ENCODE data around the gene DLX2. TPM values are rescaled to one million over a fixed set of nuclear protein-coding genes. Genes with fewer than 3 reads are reported as not detected.

Gene DLX2
- total and polyA plus RNA-seq, 10 of the 15 experiments (the other 5 are each of a cell fraction or from before 2014, with no cell fraction given): 0.03 TPM; not detected in 9

DNA sequence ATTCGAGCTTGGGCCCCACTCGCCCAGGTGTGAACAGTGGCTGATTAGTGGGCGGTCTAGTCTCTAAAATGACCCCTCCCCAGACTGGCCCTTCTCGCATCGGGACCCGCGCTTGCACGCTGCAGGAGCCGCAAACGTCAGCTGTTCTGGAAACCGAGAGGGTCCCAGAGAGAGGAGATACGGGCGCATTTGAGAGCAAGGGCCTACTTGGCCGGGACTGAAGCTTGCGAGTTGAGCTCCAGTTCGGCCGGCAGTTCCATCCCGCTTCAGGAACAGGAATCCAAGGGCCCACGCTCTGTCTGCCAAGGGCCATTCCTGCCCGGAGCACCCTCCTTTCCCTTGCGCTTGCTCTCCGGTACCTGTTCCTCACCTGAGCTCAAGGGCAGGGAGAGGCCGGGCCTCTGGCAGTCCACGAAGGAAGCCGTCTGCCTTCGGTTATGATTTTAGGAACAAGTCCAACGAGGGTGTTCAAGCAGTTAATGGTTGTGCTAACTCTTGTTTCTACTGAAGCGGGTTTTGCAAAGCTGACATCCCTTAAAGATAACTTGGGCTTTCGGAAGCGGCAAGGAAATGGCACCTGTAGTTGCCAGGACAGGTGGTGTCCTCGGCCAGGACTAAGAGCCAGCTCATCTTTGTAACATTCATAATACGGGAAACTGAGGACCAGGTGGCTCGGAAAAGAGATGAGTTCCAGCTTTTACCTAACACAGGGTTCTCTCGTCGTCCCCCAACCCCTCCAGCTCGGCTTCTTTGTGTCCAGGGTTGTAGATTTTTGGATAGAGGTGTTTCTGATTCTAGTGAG, 21.3 kb downstream of the DLX2 start:
- Histone ChIP-seq H4K20me1 (ENCODE audit: control insufficient read depth, insufficient read depth) (peaks cover 7% of the 10 kb centered on the region), H3K9ac (ENCODE audit: control insufficient read depth, insufficient read depth, low read length) (no peak overlapping the region), H3K36me3 (ENCODE audit: control insufficient read depth in 2 of 2, insufficient read depth in 2 of 2, low read length in 1 of 2) (no peaks in the 10 kb centered on the region), H3K4me2 (ENCODE audit: control insufficient read depth, insufficient read depth) (no peak overlapping the region), H3K27ac (ENCODE audit: control insufficient read depth, insufficient read depth) (no peak overlapping the region), H3K4me1 (ENCODE audit: control insufficient read depth, insufficient read depth, low read length) (peaks cover 17% of the 10 kb centered on the region), H3K9me3 (replicated peaks; ENCODE audit: control insufficient read depth, insufficient read depth, low read length) (no peaks in the 10 kb centered on the region; the same call in 2 of the 3 replicates), H3K4me3 (no peak overlapping the region), H3K27me3 (replicated peaks in 1 of 2; ENCODE audit: control insufficient read depth in 2 of 2, insufficient read depth in 2 of 2, low read length in 1 of 2) (peaks cover 26 to 40% of the 10 kb centered on the region in 2 experiments), H3K79me2 (ENCODE audit: control insufficient read depth, insufficient read depth, low read length) (no peaks in the 10 kb centered on the region), H2AFZ (ENCODE audit: control insufficient read depth, low read depth, low read length) (no peak overlapping the region)
- in situ Hi-C loops (cut with MboI): no loop called here
- FAIRE-seq: no peak
- ChIA-PET CTCF (no interaction called here), RAD21 (ENCODE audit: unreplicated experiment) (no interaction called here), SMC1A (ENCODE audit: uncharacterized antibody, unreplicated experiment) (no interaction called here), POLR2A (no interaction called here)
- BruUV-seq (replicated peaks): no TSS peak
- ATAC-seq: no peak
- no peak for DNase-seq (ENCODE audit: low read depth, low spot score)
- intact Hi-C loops (cut with micrococcal nuclease; ENCODE audit: unreplicated experiment): no loop called here
- 45% methylated on average over 36 of the region's 36 CpGs for WGBS (ENCODE audit: insufficient coverage, insufficient replicate concordance, low lambda C conversion rate, missing lambda C conversion rate)
- TF ChIP-seq TARDBP (IDR thresholded peaks at IDR 0.05; ENCODE audit: borderline replicate concordance) (no peak), NFIC (IDR thresholded peaks at IDR 0.05; ENCODE audit: low read depth, low read length) (no peak), CREM (IDR thresholded peaks at IDR 0.05; ENCODE audit: low read depth) (no peak), BHLHE40 (IDR thresholded peaks at IDR 0.05; ENCODE audit: borderline replicate concordance in 1 of 2, low read depth in 2 of 2, low read length in 1 of 2) (no peak), CBFB (IDR thresholded peaks at IDR 0.05; ENCODE audit: low read depth) (no peak), SMAD1 (IDR thresholded peaks at IDR 0.05; ENCODE audit: low read depth, partially characterized antibody) (no peak), RCOR1 (conservative IDR thresholded peaks at IDR 0.05; ENCODE audit: low read depth, low read length) (no peak), NFYB (IDR thresholded peaks at IDR 0.05; ENCODE audit: insufficient read depth, low read depth, low read length) (no peak), ZNF24 (IDR thresholded peaks at IDR 0.05) (no peak), SPI1 (IDR thresholded peaks at IDR 0.05; ENCODE audit: borderline replicate concordance, insufficient read depth, low read depth, low read length) (no peak), TCF7 (IDR thresholded peaks at IDR 0.05; ENCODE audit: borderline replicate concordance) (no peak), HDGF (IDR thresholded peaks at IDR 0.05) (no peak), SREBF2 (IDR thresholded peaks at IDR 0.05; ENCODE audit: low read length) (no peak), ESRRA (IDR thresholded peaks at IDR 0.05; ENCODE audit: low read length) (no peak), NKRF (conservative IDR thresholded peaks at IDR 0.05) (no peak), KDM1A (IDR thresholded peaks at IDR 0.05; ENCODE audit: borderline replicate concordance) (no peak)
- TF ChIP-seq, protein P1, sequence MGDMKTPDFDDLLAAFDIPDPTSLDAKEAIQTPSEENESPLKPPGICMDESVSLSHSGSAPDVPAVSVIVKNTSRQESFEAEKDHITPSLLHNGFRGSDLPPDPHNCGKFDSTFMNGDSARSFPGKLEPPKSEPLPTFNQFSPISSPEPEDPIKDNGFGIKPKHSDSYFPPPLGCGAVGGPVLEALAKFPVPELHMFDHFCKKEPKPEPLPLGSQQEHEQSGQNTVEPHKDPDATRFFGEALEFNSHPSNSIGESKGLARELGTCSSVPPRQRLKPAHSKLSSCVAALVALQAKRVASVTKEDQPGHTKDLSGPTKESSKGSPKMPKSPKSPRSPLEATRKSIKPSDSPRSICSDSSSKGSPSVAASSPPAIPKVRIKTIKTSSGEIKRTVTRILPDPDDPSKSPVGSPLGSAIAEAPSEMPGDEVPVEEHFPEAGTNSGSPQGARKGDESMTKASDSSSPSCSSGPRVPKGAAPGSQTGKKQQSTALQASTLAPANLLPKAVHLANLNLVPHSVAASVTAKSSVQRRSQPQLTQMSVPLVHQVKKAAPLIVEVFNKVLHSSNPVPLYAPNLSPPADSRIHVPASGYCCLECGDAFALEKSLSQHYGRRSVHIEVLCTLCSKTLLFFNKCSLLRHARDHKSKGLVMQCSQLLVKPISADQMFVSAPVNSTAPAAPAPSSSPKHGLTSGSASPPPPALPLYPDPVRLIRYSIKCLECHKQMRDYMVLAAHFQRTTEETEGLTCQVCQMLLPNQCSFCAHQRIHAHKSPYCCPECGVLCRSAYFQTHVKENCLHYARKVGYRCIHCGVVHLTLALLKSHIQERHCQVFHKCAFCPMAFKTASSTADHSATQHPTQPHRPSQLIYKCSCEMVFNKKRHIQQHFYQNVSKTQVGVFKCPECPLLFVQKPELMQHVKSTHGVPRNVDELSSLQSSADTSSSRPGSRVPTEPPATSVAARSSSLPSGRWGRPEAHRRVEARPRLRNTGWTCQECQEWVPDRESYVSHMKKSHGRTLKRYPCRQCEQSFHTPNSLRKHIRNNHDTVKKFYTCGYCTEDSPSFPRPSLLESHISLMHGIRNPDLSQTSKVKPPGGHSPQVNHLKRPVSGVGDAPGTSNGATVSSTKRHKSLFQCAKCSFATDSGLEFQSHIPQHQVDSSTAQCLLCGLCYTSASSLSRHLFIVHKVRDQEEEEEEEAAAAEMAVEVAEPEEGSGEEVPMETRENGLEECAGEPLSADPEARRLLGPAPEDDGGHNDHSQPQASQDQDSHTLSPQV (IDR thresholded peaks at IDR 0.05): no peak
